GM12878 (cell line): ENCODE data around the gene MAD1L1. TPM values are rescaled to one million over a fixed set of nuclear protein-coding genes. Genes with fewer than 3 reads are reported as not detected.

Experiments used
- ATAC-seq: fragments of 200-7000 bp; cut with Tn5 transposase; 3 replicates; pipeline ENCODE4 v1.9.1; 2020; ENCODE audit warnings: mild to moderate bottlenecking, moderate library complexity
- BruUV-seq: library from RNA; stranded (reverse); fragments of 400-500 nt; replicated peaks from 2 replicates; lab custom pipeline; 2021; lab: Mats Ljungman, UMichigan
- CTCF ChIA-PET: fragments of 300-600 bp; sonication (Branson Sonifier 250); formaldehyde crosslinking; extraction: SDS; loops from one replicate; lab custom pipeline; 2021; ENCODE audit warnings: inconsistent platforms; lab: Yijun Ruan, JAX
- POLR2A ChIA-PET: fragments of 350-600 bp; formaldehyde crosslinking; extraction: SDS; loops from one replicate; lab custom pipeline; 2021; ENCODE audit warnings: inconsistent platforms; lab: Charles Lee
- RAD21 ChIA-PET: fragments of 300-600 bp; sonication (Branson Sonifier 250); formaldehyde crosslinking; loops from one replicate; lab custom pipeline; 2023; ENCODE audit warnings: antibody characterized with exemption; ENCODE audit not compliant: unreplicated experiment; lab: Charles Lee
- SMC1A ChIA-PET: fragments of 300-600 bp; sonication (Branson Sonifier 250); formaldehyde crosslinking; loops from one replicate; lab custom pipeline; 2023; ENCODE audit not compliant: unreplicated experiment, uncharacterized antibody; lab: Charles Lee
- DNase-seq: peaks from one replicate; pipeline ENCODE4 v3.0.0-alpha.2; 2011; ENCODE audit warnings: low read depth, low spot score
- FAIRE-seq: peaks from 3 replicates; lab custom pipeline; 2011; peaks lifted over from hg19 to GRCh38; lab: Jason Lieb, UNC
- H2AFZ ChIP-seq: 2 replicates; pipeline ENCODE4 v1.6.0; 2011; ENCODE audit warnings: low read depth, low read length, control low read depth; ENCODE audit not compliant: control insufficient read depth
- H3K27ac ChIP-seq: 2 replicates; pipeline ENCODE4 v1.5.1; 2011; ENCODE audit warnings: control low read depth; ENCODE audit not compliant: control insufficient read depth, insufficient read depth
- H3K27me3 ChIP-seq, 2 experiments: replicated peaks in 1 of 2; 2 replicates each; pipeline versions ENCODE4 v1.6.0 to v1.6.1; 2011; ENCODE audit warnings: low read length in 1 of 2; ENCODE audit not compliant: control insufficient read depth in 2 of 2, insufficient read depth in 2 of 2
- H3K36me3 ChIP-seq, 2 experiments: 2 replicates each; pipeline ENCODE4 v1.5.1; 2011; ENCODE audit warnings: low read length in 1 of 2; ENCODE audit not compliant: control insufficient read depth in 2 of 2, insufficient read depth in 2 of 2
- H3K4me1 ChIP-seq: 2 replicates; pipeline ENCODE4 v1.6.1; 2011; ENCODE audit warnings: mild to moderate bottlenecking, low read length, moderate library complexity, mixed read lengths; ENCODE audit not compliant: control insufficient read depth, insufficient read depth
- H3K4me2 ChIP-seq: 2 replicates; pipeline ENCODE4 v1.6.0; 2011; ENCODE audit warnings: control low read depth; ENCODE audit not compliant: control insufficient read depth, insufficient read depth
- H3K4me3 ChIP-seq: fragments of 200-600 bp; sonication (generic); 2 replicates; pipeline ENCODE4 v1.5.1; 2016
- H3K79me2 ChIP-seq: 2 replicates; pipeline ENCODE4 v1.6.0; 2011; ENCODE audit warnings: low read length; ENCODE audit not compliant: control insufficient read depth, insufficient read depth
- H3K9ac ChIP-seq: 2 replicates; pipeline ENCODE4 v1.8.0; 2011; ENCODE audit warnings: low read length, control low read depth, mixed read lengths; ENCODE audit not compliant: control insufficient read depth, insufficient read depth
- H3K9me3 ChIP-seq: replicated peaks from 3 replicates; pipeline ENCODE4 v1.5.1; 2011; ENCODE audit warnings: mild to moderate bottlenecking, low read length; ENCODE audit not compliant: control insufficient read depth, insufficient read depth
- H4K20me1 ChIP-seq: 2 replicates; pipeline ENCODE4 v1.6.0; 2011; ENCODE audit not compliant: control insufficient read depth, insufficient read depth
- ASH2L ChIP-seq: fragments of 300-600, 200-600 bp; sonication (generic); IDR thresholded peaks from 2 replicates; pipeline ENCODE4 v1.6.1; 2017; ENCODE audit warnings: low read depth, mild to moderate bottlenecking, borderline replicate concordance
- EGR1 ChIP-seq, 2 experiments: IDR thresholded peaks; 1 replicate in 1 of 2; 2 replicates in 1 of 2; pipeline ENCODE4 v1.6.1; 2011 to 2012; ENCODE audit warnings: low read depth in 2 of 2, low read length in 2 of 2, borderline replicate concordance in 1 of 2, mild to moderate bottlenecking in 1 of 2, moderate library complexity in 1 of 2
- MTA2 ChIP-seq: fragments of 450-650 bp; IDR thresholded peaks from 2 replicates; pipeline ENCODE4 v1.6.1; 2016; ENCODE audit warnings: low read depth, mild to moderate bottlenecking, moderate library complexity
- NFXL1 ChIP-seq: fragments of 450-650 bp; IDR thresholded peaks from 2 replicates; pipeline ENCODE4 v1.6.1; 2017; ENCODE audit warnings: antibody characterized with exemption, mild to moderate bottlenecking, borderline replicate concordance
- POLR2AphosphoS2 ChIP-seq: IDR thresholded peaks from 2 replicates; pipeline ENCODE4 v1.6.1; 2011; ENCODE audit warnings: low read depth, mild to moderate bottlenecking, low read length, improper control_type of control experiment, moderate library complexity
- SP1 ChIP-seq: IDR thresholded peaks from one replicate; pipeline ENCODE4 v1.6.1; 2011; ENCODE audit warnings: low read depth, low read length
- SREBF1 ChIP-seq: IDR thresholded peaks from 2 replicates; pipeline ENCODE4 v1.6.1; 2012; ENCODE audit warnings: mild to moderate bottlenecking, low read length
- TAF1 ChIP-seq: IDR thresholded peaks from 2 replicates; pipeline ENCODE4 v1.6.1; 2011; ENCODE audit warnings: mild to moderate bottlenecking, low read depth, low read length, borderline replicate concordance
- ZBTB40 ChIP-seq: fragments of 450-650 bp; IDR thresholded peaks from 2 replicates; pipeline ENCODE4 v1.6.1; 2016; ENCODE audit warnings: mild to moderate bottlenecking, moderate library complexity, borderline replicate concordance
- ZNF622 ChIP-seq: fragments of 450-650 bp; IDR thresholded peaks from 2 replicates; pipeline ENCODE4 v1.6.1; 2017; ENCODE audit warnings: mild to moderate bottlenecking, inconsistent platforms
- WGBS: methylation state at CpG from one replicate; pipeline ENCODE4 v1.1.6; 2016; ENCODE audit warnings: low lambda C conversion rate; ENCODE audit not compliant: insufficient replicate concordance, insufficient coverage; ENCODE audit errors: missing lambda C conversion rate; 5-methylcytosine and 5-hydroxymethylcytosine counted together
- in situ Hi-C: fragments of 300-500 bp; cut with MboI; formaldehyde crosslinking; loops from 9 replicates; pipeline ENCODE4 v1.14.3; 2018; ENCODE audit warnings: mixed read lengths
- intact Hi-C: fragments of 100-400 bp; cut with micrococcal nuclease; formaldehyde crosslinking; loops from one replicate; pipeline ENCODE4 v1.14.2; 2022; ENCODE audit not compliant: unreplicated experiment
- polyA plus RNA-seq, 11 experiments: library from polyadenylated mRNA; depleted of rRNA in 4 of 11; unstranded in 6 of 11; stranded (reverse) in 5 of 11; fragments of >200 nt; fragmentation: Nextera tagmentation in 4 of 11; fragmentation: Illumina TruSeq in 1 of 11; extraction: Ambion mirVana in 4 of 11; extraction: Trizol in 1 of 11; gene quantifications; 1 replicate in 1 of 11; 2 replicates in 10 of 11; pipeline versions ENCODE4 v1.2.1 to v1.2.3, GENCODE V29; 2011 to 2016; ENCODE audit warnings: inconsistent platforms in 2 of 11, missing spikeins in 2 of 11, low read depth in 1 of 11
- total RNA-seq, 4 experiments: library from RNA; depleted of rRNA in 3 of 4; stranded (reverse); fragments of >200 nt in 3 of 4; fragmentation: Illumina TruSeq in 1 of 4; extraction: Trizol in 1 of 4; gene quantifications; 2 replicates each; pipeline versions ENCODE4 v1.2.1 to v1.2.3, GENCODE V29; 2013 to 2021

Gene MAD1L1
- total and polyA plus RNA-seq, 10 of the 15 experiments (the other 5 are each of a cell fraction or from before 2014, with no cell fraction given) = 2.2 to 76.8 (median 38.3) TPM

DNA sequence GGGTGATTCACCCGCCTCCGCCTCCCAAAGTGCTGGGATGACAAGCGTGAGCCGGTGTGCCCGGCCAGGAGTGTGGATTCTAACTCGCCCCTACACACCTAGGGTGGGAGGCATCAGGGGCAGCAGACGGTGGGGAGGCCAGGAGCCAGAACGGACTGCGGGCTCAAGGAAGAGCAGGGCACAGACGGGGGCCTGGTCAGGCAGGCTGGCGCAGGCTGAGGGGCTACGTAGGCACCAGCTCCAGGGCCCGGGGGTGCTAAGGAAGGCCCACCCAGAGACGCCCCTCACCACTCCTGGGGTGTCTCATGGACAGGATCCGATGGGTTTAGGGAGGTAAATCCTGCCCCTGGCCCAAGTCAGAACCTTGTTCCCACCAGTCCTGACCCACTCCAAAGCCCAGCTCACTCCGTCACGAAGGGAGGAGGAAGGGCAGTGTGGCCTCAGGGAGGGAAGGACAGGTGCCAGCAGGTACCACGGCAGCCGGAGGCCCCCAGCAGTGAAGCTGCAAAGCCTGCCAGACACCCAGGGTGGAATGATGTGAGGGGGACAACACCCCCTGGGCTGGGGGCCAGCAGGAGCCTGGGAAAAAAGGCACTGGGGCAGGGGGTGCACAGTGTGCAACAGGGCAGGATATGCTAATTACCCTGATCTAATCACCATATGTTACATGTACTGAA is 251.4 kb downstream of the MAD1L1 start:
- Histone ChIP-seq H3K9ac (no peak overlapping the region), H4K20me1 (no peaks in the 10 kb centered on the region), H3K27me3 (no peaks in the 10 kb centered on the region), H3K79me2 (no peaks in the 10 kb centered on the region), H3K27ac (no peak overlapping the region), H2AFZ (no peak overlapping the region), H3K36me3 (peaks cover 0 to 11% of the 10 kb centered on the region in 2 experiments; a peak in 2 of 4 replicates), H3K4me1 (peaks cover 7% of the 10 kb centered on the region), H3K4me3 (no peak overlapping the region), H3K9me3 (no peaks in the 10 kb centered on the region; the same call in 2 of the 3 replicates), H3K4me2 (no peak overlapping the region)
- in situ Hi-C loops = no loop called here
- ChIA-PET SMC1A (no interaction called here), CTCF (no interaction called here), POLR2A (no interaction called here), RAD21 (no interaction called here)
- WGBS = 80% methylated on average over 19 of the region's 19 CpGs
- BruUV-seq = no TSS peak
- FAIRE-seq = no peak
- DNase-seq = no peak
- intact Hi-C loops = no loop called here
- ATAC-seq = no peak
- TF ChIP-seq ZNF622 (no peak), TAF1 (no peak), NFXL1 (no peak)

GRCh38 chr7:1979591-1980560 is 252.9 kb downstream of the MAD1L1 start:
- DNase-seq = no peak
- Histone ChIP-seq H3K27me3 (no peaks in the 10 kb centered on the region), H3K27ac (no peak overlapping the region), H3K4me1 (peaks cover 7% of the 10 kb centered on the region), H4K20me1 (no peaks in the 10 kb centered on the region), H3K4me3 (no peak overlapping the region), H2AFZ (no peak overlapping the region), H3K9ac (no peak overlapping the region), H3K9me3 (no peaks in the 10 kb centered on the region; the same call in 2 of the 3 replicates), H3K79me2 (no peaks in the 10 kb centered on the region), H3K4me2 (no peak overlapping the region), H3K36me3 (peaks cover 0 to 9% of the 10 kb centered on the region in 2 experiments; a peak in 2 of 4 replicates)
- ChIA-PET SMC1A (no interaction called here), POLR2A (no interaction called here), RAD21 (no interaction called here), CTCF (no interaction called here)
- intact Hi-C loops (no loop called here), in situ Hi-C loops (no loop called here)
- ATAC-seq = no peak
- 53% methylated on average over 40 of the region's 40 CpGs for WGBS
- no peak for FAIRE-seq
- no TSS peak for BruUV-seq
- TF ChIP-seq ZBTB40 = no peak
- no peak for TF ChIP-seq MTA2
- TF ChIP-seq SP1 = peak; percentile 53
- TF ChIP-seq ASH2L = no peak
- no peak for TF ChIP-seq POLR2AphosphoS2
- TF ChIP-seq EGR1 (IDR thresholded peaks at IDR 0.05; ENCODE audit: borderline replicate concordance in 1 of 2, low read depth in 2 of 2, low read length in 2 of 2) = peak in 1 of 2 experiments; percentile 93; a peak in 2 of 3 replicates
- no peak for TF ChIP-seq SREBF1
